MM.1S (cell line): ENCODE data around the gene RIPOR2.
A peak's percentile ranks its signal among the peaks of the same experiment; 100 is the strongest.

Experiments used
- DNase-seq: peaks from one replicate; pipeline ENCODE4 v3.0.0-alpha.2; 2015
- H2AFZ ChIP-seq: fragments of 300-600 bp; sonication (generic); 2 replicates; pipeline ENCODE4 v1.6.0; 2016; ENCODE audit warnings: antibody characterized with exemption, low read length
- H3F3A ChIP-seq: fragments of 300-600 bp; sonication (generic); 2 replicates; pipeline ENCODE4 v1.6.1; 2016; ENCODE audit warnings: mild to moderate bottlenecking, antibody characterized with exemption, low read length, moderate library complexity, mixed read lengths; ENCODE audit not compliant: insufficient read depth
- H3K27ac ChIP-seq: fragments of 300-600 bp; sonication (generic); 2 replicates; pipeline ENCODE4 v1.5.1; 2016; ENCODE audit warnings: mild to moderate bottlenecking, low read length
- H3K27me3 ChIP-seq: fragments of 300-600 bp; sonication (generic); replicated peaks from 2 replicates; pipeline ENCODE4 v1.6.0; 2016; ENCODE audit warnings: low read length; ENCODE audit not compliant: insufficient read depth
- H3K36me3 ChIP-seq: fragments of 300-600 bp; sonication (generic); replicated peaks from 2 replicates; pipeline ENCODE4 v1.6.1; 2016; ENCODE audit warnings: mild to moderate bottlenecking, low read length, mixed read lengths; ENCODE audit not compliant: insufficient read depth
- H3K4me1 ChIP-seq: fragments of 300-600 bp; sonication (generic); 2 replicates; pipeline ENCODE4 v1.6.1; 2016; ENCODE audit warnings: low read length, mixed read lengths
- H3K4me2 ChIP-seq: fragments of 300-600 bp; sonication (generic); 2 replicates; pipeline ENCODE4 v1.6.0; 2016; ENCODE audit warnings: low read depth, low read length
- H3K4me3 ChIP-seq: fragments of 300-600 bp; sonication (generic); 2 replicates; pipeline ENCODE4 v1.5.1; 2016; ENCODE audit warnings: low read length, mixed read lengths
- H3K79me2 ChIP-seq: fragments of 300-600 bp; sonication (generic); 2 replicates; pipeline ENCODE4 v1.6.1; 2016; ENCODE audit warnings: mixed run types, low read length, mixed read lengths
- H3K9ac ChIP-seq: fragments of 300-600 bp; sonication (generic); 2 replicates; pipeline ENCODE4 v1.6.1; 2016; ENCODE audit warnings: low read length, mixed read lengths
- H3K9me2 ChIP-seq: fragments of 300-600 bp; sonication (generic); replicated peaks from 2 replicates; pipeline ENCODE4 v1.6.1; 2016; ENCODE audit warnings: mild to moderate bottlenecking, low read length, mixed read lengths; ENCODE audit not compliant: insufficient read depth
- H3K9me3 ChIP-seq: fragments of 300-600 bp; sonication (generic); replicated peaks from 2 replicates; pipeline ENCODE4 v1.6.1; 2016; ENCODE audit warnings: mild to moderate bottlenecking, low read length, mixed read lengths; ENCODE audit not compliant: insufficient read depth
- H4K20me1 ChIP-seq: fragments of 300-600 bp; sonication (generic); 2 replicates; pipeline ENCODE4 v1.6.1; 2016; ENCODE audit warnings: mild to moderate bottlenecking, low read length, moderate library complexity, mixed read lengths; ENCODE audit not compliant: insufficient read depth
- CTCF ChIP-seq: fragments of 300-600 bp; sonication (generic); IDR thresholded peaks from 2 replicates; pipeline ENCODE4 v1.5.1; 2016; ENCODE audit warnings: antibody characterized with exemption, low read length, mixed read lengths
- EZH2 ChIP-seq: fragments of 300-600 bp; sonication (generic); optimal IDR thresholded peaks from 2 replicates; pipeline ENCODE3; 2017; ENCODE audit warnings: low read depth, mild to moderate bottlenecking, antibody characterized with exemption, low read length, mixed read lengths
- EZH2phosphoT487 ChIP-seq: fragments of 300-600 bp; sonication (generic); IDR thresholded peaks from 2 replicates; pipeline ENCODE4 v1.6.1; 2018; ENCODE audit warnings: antibody characterized with exemption, low read length

The RIPOR2 gene

GRCh38 chr6:24840187-24840586, 95.6 kb downstream of the RIPOR2 start:
- H3K9ac ChIP-seq = no peak overlapping the region
- H3K27me3 ChIP-seq = no peaks in the 10 kb centered on the region
- peaks cover 11% of the 10 kb centered on the region for H3F3A ChIP-seq
- no peak overlapping the region for H3K4me2 ChIP-seq
- no peak overlapping the region for H3K27ac ChIP-seq
- TF ChIP-seq EZH2phosphoT487 (no peak), EZH2 (no peak), CTCF (no peak)
- DNase-seq = no peak
- no peaks in the 10 kb centered on the region for H3K9me3 ChIP-seq
- H4K20me1 ChIP-seq = no peaks in the 10 kb centered on the region
- peaks cover 8% of the 10 kb centered on the region for H3K4me1 ChIP-seq
- no peak overlapping the region for H3K4me3 ChIP-seq
- H3K9me2 ChIP-seq = no peaks in the 10 kb centered on the region
- no peaks in the 10 kb centered on the region for H3K79me2 ChIP-seq
- H2AFZ ChIP-seq = no peak overlapping the region
- no peaks in the 10 kb centered on the region for H3K36me3 ChIP-seq

GRCh38 chr6:24838994-24839393, 96.8 kb downstream of the RIPOR2 start:
- Histone ChIP-seq H3K9me2 (no peaks in the 10 kb centered on the region), H3K27me3 (no peaks in the 10 kb centered on the region), H4K20me1 (no peaks in the 10 kb centered on the region), H3K9me3 (no peaks in the 10 kb centered on the region), H2AFZ (peak overlapping the region; percentile 53; the same call in 1 of the 2 replicates), H3K4me3 (peak overlapping the region; percentile 2), H3K79me2 (no peaks in the 10 kb centered on the region), H3K36me3 (no peaks in the 10 kb centered on the region), H3K4me1 (peaks cover 8% of the 10 kb centered on the region), H3K27ac (peak overlapping the region; percentile 48; the same call in 1 of the 2 replicates), H3K4me2 (peak overlapping the region; percentile 61), H3F3A (peaks cover 11% of the 10 kb centered on the region), H3K9ac (no peak overlapping the region)
- peak; percentile 86 for DNase-seq
- TF ChIP-seq EZH2 = no peak
- TF ChIP-seq EZH2phosphoT487 = no peak
- no peak for TF ChIP-seq CTCF

- Histone ChIP-seq H3K4me3 (no peak overlapping the region), H3K79me2 (no peaks in the 10 kb centered on the region), H3K9ac (no peak overlapping the region), H3F3A (peaks cover 11% of the 10 kb centered on the region), H3K36me3 (no peaks in the 10 kb centered on the region), H3K9me2 (no peaks in the 10 kb centered on the region), H3K9me3 (no peaks in the 10 kb centered on the region), H3K27me3 (no peaks in the 10 kb centered on the region), H4K20me1 (no peaks in the 10 kb centered on the region), H3K4me1 (peaks cover 8% of the 10 kb centered on the region), H3K27ac (no peak overlapping the region), H3K4me2 (no peak overlapping the region), H2AFZ (no peak overlapping the region)
- TF ChIP-seq EZH2phosphoT487 (no peak), EZH2 (no peak), CTCF (no peak)
- no peak for DNase-seq
These were observed 97.7 kb downstream of the RIPOR2 start for GRCh38 chr6:24838081-24838480.

GRCh38 chr6:24836109-24836508, 99.7 kb downstream of the RIPOR2 start:
- DNase-seq = no peak
- Histone ChIP-seq H3K9me2 (no peaks in the 10 kb centered on the region), H3K36me3 (no peaks in the 10 kb centered on the region), H3K9me3 (no peaks in the 10 kb centered on the region), H3K27me3 (no peaks in the 10 kb centered on the region), H4K20me1 (no peaks in the 10 kb centered on the region), H2AFZ (no peak overlapping the region), H3F3A (peaks cover 11% of the 10 kb centered on the region), H3K4me2 (no peak overlapping the region), H3K79me2 (no peaks in the 10 kb centered on the region), H3K9ac (no peak overlapping the region), H3K27ac (no peak overlapping the region), H3K4me1 (peaks cover 8% of the 10 kb centered on the region), H3K4me3 (no peak overlapping the region)
- TF ChIP-seq EZH2phosphoT487 (no peak), EZH2 (no peak), CTCF (no peak)
